GM19452 (cell line): ENCODE results near the gene ARHGDIG.
"Not testable (repeated sequence)": the region's sequence is repeated elsewhere in the genome, so short reads cannot be mapped to it uniquely, and the experiment has no call there.

ENCODE experiments used
- ATAC-seq: cut with Tn5 transposase; IDR thresholded peaks from one replicate; pipeline ENCODE4 v1.9.1; 2021; ENCODE audit not compliant: unreplicated experiment

ARHGDIG gene

GRCh38 chr16:322476-323143, 42.2 kb downstream of the ARHGDIG start:
- no peak for ATAC-seq

GRCh38 chr16:324201-324450, 43.7 kb downstream of the ARHGDIG start:
- no peak for ATAC-seq

GRCh38 chr16:324451-325334, 44.3 kb downstream of the ARHGDIG start:
- ATAC-seq = no peak

- ATAC-seq = no peak
Measured at GRCh38 chr16:325375-326145, 45.2 kb downstream of the ARHGDIG start.

- ATAC-seq = no peak
Measured at GRCh38 chr16:330741-331140, 50.4 kb downstream of the ARHGDIG start.

GRCh38 chr16:331181-331814, 50.9 kb downstream of the ARHGDIG start:
- not testable (repeated sequence) for ATAC-seq
